GM10266 (cell line): ENCODE measurements around the gene RTL5.
"Not testable (repeated sequence)": the region's sequence is repeated elsewhere in the genome, so short reads cannot be mapped to it uniquely, and the experiment has no call there.

ENCODE experiments used
- DNase-seq: peaks from one replicate; pipeline ENCODE4 v3.0.0; 2012; ENCODE audit errors: extremely low spot score
- TF ChIP-seq, protein P1 (sequence below): IDR thresholded peaks from 2 replicates; pipeline ENCODE4 v1.5.1; 2012; ENCODE audit warnings: mild to moderate bottlenecking, low read depth; ENCODE audit not compliant: control insufficient read depth, insufficient read depth; ENCODE audit errors: missing control alignments

The RTL5 gene

DNA sequence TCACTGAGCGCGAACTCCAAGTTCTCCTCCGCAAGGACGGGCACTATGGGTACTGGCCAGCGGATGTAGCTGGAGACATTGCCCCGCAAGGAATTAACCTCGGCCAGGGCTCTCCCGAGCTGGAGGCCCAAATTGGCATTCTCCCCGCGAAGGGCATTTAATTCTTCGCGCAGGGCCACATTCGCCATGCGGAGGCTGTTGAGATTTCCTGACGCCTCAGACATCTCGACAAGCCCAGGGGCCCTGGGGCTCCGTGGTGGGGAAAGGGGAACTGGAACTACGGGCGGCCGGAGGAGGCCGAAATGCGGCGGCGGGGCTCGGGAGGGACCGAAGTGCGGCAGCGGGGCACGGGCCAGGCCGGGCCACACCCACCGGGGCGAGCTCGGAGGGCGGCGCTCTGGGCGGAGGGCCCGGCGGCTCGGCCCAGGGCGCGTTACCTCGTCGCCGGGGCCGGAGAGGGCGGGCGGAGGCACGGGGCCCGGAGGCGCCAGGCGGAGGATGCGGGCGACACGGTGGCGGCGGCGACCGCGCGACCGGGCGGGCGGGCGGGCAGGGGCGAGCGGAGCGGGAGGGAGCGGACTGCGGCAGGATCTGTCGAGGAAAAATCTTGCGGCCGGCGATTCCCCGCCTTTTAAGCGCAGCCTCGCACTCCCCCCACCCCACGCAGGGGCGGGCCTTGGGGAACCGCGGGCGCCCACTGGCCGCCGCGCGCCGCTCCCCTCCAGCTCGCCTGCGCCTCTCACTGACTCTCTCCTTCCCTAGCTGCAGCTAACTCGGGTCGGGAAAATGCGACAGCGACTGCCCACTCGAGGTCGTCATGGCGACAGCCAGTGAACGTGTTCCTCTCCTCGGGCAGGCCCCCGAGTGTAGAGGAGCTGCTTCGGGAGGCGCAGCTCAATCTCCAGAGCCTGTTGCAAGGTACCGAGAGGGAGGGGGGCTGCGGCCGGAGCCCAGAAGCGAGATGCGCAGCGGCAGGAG lies at the start of gene RTL5:
RTL5 (minus strand) TSS at position 599 of the 978 bp plus-strand sequence.
- TF ChIP-seq, protein P1, sequence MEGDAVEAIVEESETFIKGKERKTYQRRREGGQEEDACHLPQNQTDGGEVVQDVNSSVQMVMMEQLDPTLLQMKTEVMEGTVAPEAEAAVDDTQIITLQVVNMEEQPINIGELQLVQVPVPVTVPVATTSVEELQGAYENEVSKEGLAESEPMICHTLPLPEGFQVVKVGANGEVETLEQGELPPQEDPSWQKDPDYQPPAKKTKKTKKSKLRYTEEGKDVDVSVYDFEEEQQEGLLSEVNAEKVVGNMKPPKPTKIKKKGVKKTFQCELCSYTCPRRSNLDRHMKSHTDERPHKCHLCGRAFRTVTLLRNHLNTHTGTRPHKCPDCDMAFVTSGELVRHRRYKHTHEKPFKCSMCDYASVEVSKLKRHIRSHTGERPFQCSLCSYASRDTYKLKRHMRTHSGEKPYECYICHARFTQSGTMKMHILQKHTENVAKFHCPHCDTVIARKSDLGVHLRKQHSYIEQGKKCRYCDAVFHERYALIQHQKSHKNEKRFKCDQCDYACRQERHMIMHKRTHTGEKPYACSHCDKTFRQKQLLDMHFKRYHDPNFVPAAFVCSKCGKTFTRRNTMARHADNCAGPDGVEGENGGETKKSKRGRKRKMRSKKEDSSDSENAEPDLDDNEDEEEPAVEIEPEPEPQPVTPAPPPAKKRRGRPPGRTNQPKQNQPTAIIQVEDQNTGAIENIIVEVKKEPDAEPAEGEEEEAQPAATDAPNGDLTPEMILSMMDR, result no peak
- DNase-seq, result peak; percentile 40

DNA sequence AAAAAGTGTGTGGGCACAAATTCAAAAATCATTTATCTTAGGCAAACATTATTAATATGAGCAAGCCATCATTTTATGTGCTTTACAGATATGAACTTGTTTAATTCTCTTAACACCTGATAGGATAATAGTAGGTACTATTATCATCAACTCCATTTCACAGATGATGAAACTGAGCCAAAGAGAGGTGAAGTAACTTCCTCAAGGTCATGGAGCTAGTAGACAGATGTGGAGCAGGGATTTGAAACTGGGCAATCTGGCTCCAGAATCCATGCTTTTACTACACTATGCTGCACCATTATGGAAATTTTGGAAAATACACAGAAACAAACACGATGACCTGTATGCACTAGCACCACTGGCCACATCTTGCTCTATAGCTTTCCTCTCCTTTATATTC lies 48.8 kb upstream of the RTL5 start:
- DNase-seq, result no peak
- TF ChIP-seq, protein P1, result no peak

DNA sequence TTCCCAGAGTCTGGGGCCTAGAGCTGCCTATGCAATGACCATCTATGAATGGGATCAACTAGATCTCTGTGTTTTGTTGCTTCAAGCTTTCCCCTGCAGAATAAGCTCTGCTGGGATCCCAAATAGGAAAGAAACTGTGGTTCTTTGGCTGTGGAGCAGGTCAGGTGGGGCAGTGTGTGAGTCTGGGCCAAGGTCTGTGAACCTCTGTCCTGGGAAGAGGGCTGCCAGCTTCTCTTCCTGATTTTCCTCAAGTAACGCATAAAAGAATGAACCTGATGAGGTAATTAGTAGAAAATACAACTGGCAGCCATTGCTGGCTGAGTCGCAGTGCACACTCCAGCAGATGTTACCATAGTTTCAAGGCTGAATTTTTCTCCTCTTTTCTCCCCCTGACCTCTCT lies 45.3 kb upstream of the RTL5 start:
- no peak for DNase-seq
- TF ChIP-seq, protein P1, result no peak

DNA sequence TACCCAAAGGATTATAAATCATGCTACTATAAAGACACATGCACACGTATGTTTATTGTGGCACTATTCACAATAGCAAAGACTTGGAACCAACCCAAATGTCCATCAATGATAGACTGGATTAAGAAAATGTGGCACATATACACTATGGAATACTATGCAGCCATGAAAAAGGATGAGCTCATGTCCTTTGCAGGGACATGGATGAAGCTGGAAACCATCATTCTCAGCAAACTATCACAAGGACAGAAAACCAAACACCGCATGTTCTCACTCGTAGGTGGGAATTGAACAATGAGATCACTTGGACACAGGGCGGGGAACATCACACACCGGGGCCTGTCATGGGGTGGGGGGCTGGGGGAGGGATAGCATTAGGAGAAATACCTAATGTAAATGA lies 44.6 kb upstream of the RTL5 start:
- not testable (repeated sequence) for DNase-seq

DNA sequence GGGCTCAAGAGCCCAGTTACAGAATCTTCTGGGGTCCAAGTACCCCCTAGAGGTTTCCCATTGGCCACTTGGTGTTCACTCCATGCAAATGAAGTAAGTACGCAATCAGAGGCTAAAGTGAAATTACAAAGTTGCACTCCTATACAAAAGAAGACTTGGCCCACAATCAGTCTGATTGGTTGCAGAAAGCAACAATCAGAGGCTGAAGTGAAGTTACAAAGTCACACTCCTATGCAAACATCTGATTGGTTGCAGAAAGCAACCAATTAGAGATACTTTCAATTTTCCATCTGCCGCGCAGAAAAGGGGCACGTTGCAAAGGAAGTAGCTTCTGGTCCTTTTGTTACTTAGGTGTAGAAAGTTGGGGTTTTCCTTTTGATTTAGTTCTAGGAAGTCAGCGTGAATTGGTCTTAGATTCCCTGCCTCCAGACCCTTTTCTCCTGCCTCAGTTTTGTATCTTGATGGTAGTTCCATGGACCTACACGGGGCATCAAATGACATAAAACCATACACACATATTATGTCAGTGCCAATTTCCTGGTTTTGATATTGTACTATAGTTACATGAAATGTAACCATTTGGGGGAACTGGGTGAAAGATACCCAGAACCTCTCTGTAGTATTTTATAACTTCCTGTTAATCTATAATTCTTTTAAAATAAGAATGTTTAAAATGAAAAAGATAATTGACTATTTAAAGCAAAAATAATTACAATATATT lies 37.5 kb upstream of the RTL5 start:
- no peak for DNase-seq
- TF ChIP-seq, protein P1, result no peak

DNA sequence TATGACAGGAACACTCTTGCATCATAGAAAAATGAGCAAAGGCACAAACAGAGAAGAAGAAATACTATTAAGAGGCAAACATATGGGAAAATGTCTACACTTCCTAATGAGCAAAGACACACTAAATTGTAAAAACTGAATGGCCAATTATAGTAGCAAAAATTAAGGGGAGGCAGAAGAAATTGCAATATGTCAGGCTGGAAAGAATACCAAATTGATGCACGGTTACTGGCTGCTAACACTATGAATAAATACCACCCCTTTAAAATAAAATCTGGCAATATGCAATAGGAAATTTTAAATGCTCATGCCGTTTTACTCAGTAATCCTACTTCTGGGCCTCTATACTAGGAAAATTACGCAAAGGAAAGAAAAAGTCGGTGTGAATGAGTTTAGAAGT lies 33.8 kb upstream of the RTL5 start:
- DNase-seq, result no peak
- TF ChIP-seq, protein P1, result no peak

DNA sequence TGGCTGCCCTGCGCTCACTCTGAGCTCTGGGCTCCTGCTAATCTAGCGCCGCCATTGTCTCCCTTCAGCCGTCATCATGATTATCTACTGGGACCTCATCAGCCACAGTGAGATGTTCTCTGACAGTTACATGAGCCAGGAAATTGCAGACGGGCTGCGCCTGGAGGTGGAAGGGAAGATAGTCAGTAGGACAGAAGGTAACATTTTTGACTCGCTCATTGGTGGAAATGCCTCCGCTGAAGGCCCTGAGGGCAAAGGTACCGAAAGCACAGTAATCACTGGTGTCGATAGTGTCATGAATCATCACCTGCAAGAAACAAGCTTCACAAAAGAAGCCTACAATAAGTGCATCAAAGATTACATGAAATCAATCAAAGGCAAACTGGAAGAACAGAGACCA lies 28.1 kb upstream of the RTL5 start:
- TF ChIP-seq, protein P1, result no peak
- DNase-seq, result no peak
